Activated naive CD4-positive, alpha-beta T cell treated with anti-CD3 and anti-CD28 coated beads, Interleukin-2, amount 10 ng/mL, durations not matched to agents 7 days and 5 days (primary cell): ENCODE measurements around the gene ATXN10.

ENCODE experiments used
- CTCF ChIA-PET: fragments of 350-600 bp; sonication (Branson Sonifier 250); formaldehyde crosslinking; loops from one replicate; lab custom pipeline; 2021; ENCODE audit warnings: antibody characterized with exemption; lab: Charles Lee
- DNase-seq: peaks from one replicate; pipeline ENCODE4 v3.0.0-alpha.2; 2020
- H3K27ac Mint-ChIP-seq: one replicate; pipeline ENCODE4 v1.8.0; 2021; ENCODE audit warnings: mild to moderate bottlenecking, moderate library complexity, mixed read lengths
- H3K27me3 Mint-ChIP-seq: one replicate; pipeline ENCODE4 v1.8.0; 2021; ENCODE audit warnings: mild to moderate bottlenecking, mixed read lengths
- H3K36me3 Mint-ChIP-seq: one replicate; pipeline ENCODE4 v1.8.0; 2021; ENCODE audit warnings: mixed read lengths
- H3K4me1 Mint-ChIP-seq: one replicate; pipeline ENCODE4 v1.8.0; 2021; ENCODE audit warnings: mixed read lengths
- H3K4me3 Mint-ChIP-seq: one replicate; pipeline ENCODE4 v1.8.0; 2021; ENCODE audit warnings: mild to moderate bottlenecking, moderate library complexity, mixed read lengths
- H3K9me3 Mint-ChIP-seq: one replicate; pipeline ENCODE4 v1.8.0; 2021; ENCODE audit warnings: mixed read lengths

ATXN10 gene

GRCh38 chr22:45885941-45886395, 214.3 kb downstream of the ATXN10 start:
- H3K4me3 Mint-ChIP-seq, result no peak overlapping the region
- H3K4me1 Mint-ChIP-seq, result no peaks in the 10 kb centered on the region
- DNase-seq, result peak; percentile 19
- peaks cover 61% of the 10 kb centered on the region for H3K27me3 Mint-ChIP-seq
- no peaks in the 10 kb centered on the region for H3K36me3 Mint-ChIP-seq
- H3K27ac Mint-ChIP-seq, result no peak overlapping the region
- no peaks in the 10 kb centered on the region for H3K9me3 Mint-ChIP-seq
- CTCF ChIA-PET, result no interaction called here

GRCh38 chr22:45886540-45886939, 214.9 kb downstream of the ATXN10 start:
- Mint-ChIP-seq H3K27me3 (peaks cover 61% of the 10 kb centered on the region), H3K9me3 (no peaks in the 10 kb centered on the region), H3K4me1 (no peaks in the 10 kb centered on the region), H3K27ac (no peak overlapping the region), H3K36me3 (no peaks in the 10 kb centered on the region), H3K4me3 (no peak overlapping the region)
- CTCF ChIA-PET, result no interaction called here
- peak; percentile 15 for DNase-seq

GRCh38 chr22:45887202-45888131, 215.8 kb downstream of the ATXN10 start:
- H3K36me3 Mint-ChIP-seq, result no peaks in the 10 kb centered on the region
- H3K27ac Mint-ChIP-seq, result no peak overlapping the region
- H3K27me3 Mint-ChIP-seq, result peaks cover 61% of the 10 kb centered on the region
- DNase-seq, result no peak
- no peak overlapping the region for H3K4me3 Mint-ChIP-seq
- no peaks in the 10 kb centered on the region for H3K4me1 Mint-ChIP-seq
- CTCF ChIA-PET, result no interaction called here
- H3K9me3 Mint-ChIP-seq, result no peaks in the 10 kb centered on the region

GRCh38 chr22:45888221-45889092, 216.8 kb downstream of the ATXN10 start:
- H3K27ac Mint-ChIP-seq, result no peak overlapping the region
- CTCF ChIA-PET, result no interaction called here
- H3K27me3 Mint-ChIP-seq, result peaks cover 62% of the 10 kb centered on the region
- DNase-seq, result no peak
- H3K9me3 Mint-ChIP-seq, result no peaks in the 10 kb centered on the region
- H3K4me1 Mint-ChIP-seq, result no peaks in the 10 kb centered on the region
- no peak overlapping the region for H3K4me3 Mint-ChIP-seq
- no peaks in the 10 kb centered on the region for H3K36me3 Mint-ChIP-seq

- Mint-ChIP-seq H3K9me3 (no peaks in the 10 kb centered on the region), H3K36me3 (no peaks in the 10 kb centered on the region), H3K4me3 (no peak overlapping the region), H3K4me1 (no peaks in the 10 kb centered on the region), H3K27me3 (peaks cover 62% of the 10 kb centered on the region), H3K27ac (no peak overlapping the region)
- DNase-seq, result no peak
- CTCF ChIA-PET, result no interaction called here
Measured at GRCh38 chr22:45889093-45889538, 217.5 kb downstream of the ATXN10 start.

- CTCF ChIA-PET, result no interaction called here
- H3K4me3 Mint-ChIP-seq, result no peak overlapping the region
Measured at GRCh38 chr22:45889539-45890350, 218.1 kb downstream of the ATXN10 start.

GRCh38 chr22:45890351-45890635, 218.7 kb downstream of the ATXN10 start:
- Mint-ChIP-seq H3K36me3 (no peaks in the 10 kb centered on the region), H3K4me3 (no peak overlapping the region), H3K4me1 (no peaks in the 10 kb centered on the region), H3K27me3 (peaks cover 56% of the 10 kb centered on the region), H3K9me3 (no peaks in the 10 kb centered on the region), H3K27ac (no peak overlapping the region)
- CTCF ChIA-PET, result no interaction called here
- DNase-seq, result no peak

More at GRCh38 chr22:45889539-45890350, 218.1 kb downstream of the ATXN10 start:
- H3K27me3 Mint-ChIP-seq, result peaks cover 60% of the 10 kb centered on the region
- H3K36me3 Mint-ChIP-seq, result no peaks in the 10 kb centered on the region
- H3K4me1 Mint-ChIP-seq, result no peaks in the 10 kb centered on the region
- H3K27ac Mint-ChIP-seq, result no peak overlapping the region
- DNase-seq, result no peak
- no peaks in the 10 kb centered on the region for H3K9me3 Mint-ChIP-seq

GRCh38 chr22:45891021-45891421, 219.4 kb downstream of the ATXN10 start:
- Mint-ChIP-seq H3K4me1 (no peaks in the 10 kb centered on the region), H3K27ac (no peak overlapping the region), H3K9me3 (no peaks in the 10 kb centered on the region), H3K36me3 (no peaks in the 10 kb centered on the region), H3K27me3 (peaks cover 56% of the 10 kb centered on the region), H3K4me3 (no peak overlapping the region)
- CTCF ChIA-PET, result no interaction called here
- no peak for DNase-seq

- H3K9me3 Mint-ChIP-seq, result no peaks in the 10 kb centered on the region
- H3K27me3 Mint-ChIP-seq, result peaks cover 56% of the 10 kb centered on the region
- DNase-seq, result no peak
- H3K27ac Mint-ChIP-seq, result no peak overlapping the region
- H3K4me1 Mint-ChIP-seq, result no peaks in the 10 kb centered on the region
- CTCF ChIA-PET, result no interaction called here
- no peak overlapping the region for H3K4me3 Mint-ChIP-seq
- no peaks in the 10 kb centered on the region for H3K36me3 Mint-ChIP-seq
Measured at GRCh38 chr22:45891471-45891995, 219.9 kb downstream of the ATXN10 start.

- DNase-seq, result no peak
- H3K9me3 Mint-ChIP-seq, result no peaks in the 10 kb centered on the region
- CTCF ChIA-PET, result no interaction called here
- H3K36me3 Mint-ChIP-seq, result no peaks in the 10 kb centered on the region
- H3K4me3 Mint-ChIP-seq, result no peak overlapping the region
- H3K27ac Mint-ChIP-seq, result no peak overlapping the region
- H3K27me3 Mint-ChIP-seq, result peaks cover 56% of the 10 kb centered on the region
- no peaks in the 10 kb centered on the region for H3K4me1 Mint-ChIP-seq
Measured at GRCh38 chr22:45891996-45892621, 220.5 kb downstream of the ATXN10 start.

- H3K27ac Mint-ChIP-seq, result no peak overlapping the region
- no peaks in the 10 kb centered on the region for H3K36me3 Mint-ChIP-seq
- peaks cover 56% of the 10 kb centered on the region for H3K27me3 Mint-ChIP-seq
- no peaks in the 10 kb centered on the region for H3K4me1 Mint-ChIP-seq
- DNase-seq, result no peak
- H3K9me3 Mint-ChIP-seq, result no peaks in the 10 kb centered on the region
- CTCF ChIA-PET, result no interaction called here
- no peak overlapping the region for H3K4me3 Mint-ChIP-seq
Measured at GRCh38 chr22:45892681-45893461, 221.2 kb downstream of the ATXN10 start.

- no peak overlapping the region for H3K27ac Mint-ChIP-seq
Measured at GRCh38 chr22:45893516-45893915, 221.9 kb downstream of the ATXN10 start.

More at GRCh38 chr22:45893516-45893915, 221.9 kb downstream of the ATXN10 start:
- CTCF ChIA-PET, result no interaction called here
- Mint-ChIP-seq H3K27me3 (peaks cover 50% of the 10 kb centered on the region), H3K4me3 (no peak overlapping the region), H3K36me3 (no peaks in the 10 kb centered on the region), H3K9me3 (no peaks in the 10 kb centered on the region), H3K4me1 (no peaks in the 10 kb centered on the region)
- DNase-seq, result no peak
